OCI-LY3 (cell line): Measurements from ENCODE around the gene TAF1A.

Source experiments
- H2AFZ ChIP-seq: fragments of 200-600, 300-600 bp; shearing (Covaris generic); 2 replicates; pipeline ENCODE4 v1.6.0; 2014; ENCODE audit warnings: antibody characterized with exemption, low read depth, low read length
- H3K27ac ChIP-seq: fragments of 200-600, 300-600 bp; sonication (generic); 2 replicates; pipeline ENCODE4 v1.5.1; 2014; ENCODE audit warnings: mild to moderate bottlenecking, low read length, moderate library complexity, mixed read lengths
- H3K27me3 ChIP-seq: fragments of 200-600, 300-600 bp; sonication (generic); 2 replicates; pipeline ENCODE4 v1.6.1; 2014; ENCODE audit warnings: low read depth, low read length, mixed read lengths
- H3K36me3 ChIP-seq: fragments of 200-600, 300-600 bp; sonication (generic); replicated peaks from 2 replicates; pipeline ENCODE3; 2014; ENCODE audit warnings: low read depth, low read length, mixed read lengths
- H3K4me1 ChIP-seq: fragments of 300-600, 200-600 bp; sonication (generic); 2 replicates; pipeline ENCODE4 v1.6.1; 2014; ENCODE audit warnings: low read length, mixed read lengths
- H3K4me2 ChIP-seq: fragments of 200-600, 300-600 bp; sonication (generic); 2 replicates; pipeline ENCODE4 v1.6.1; 2014; ENCODE audit warnings: low read length, mixed read lengths
- H3K4me3 ChIP-seq: fragments of 300-600, 200-600 bp; sonication (generic); 2 replicates; pipeline ENCODE4 v1.5.1; 2014; ENCODE audit warnings: antibody characterized with exemption, mild to moderate bottlenecking, low read length, moderate library complexity
- H3K79me2 ChIP-seq: fragments of 300-600, 200-600 bp; shearing (Covaris generic); 2 replicates; pipeline ENCODE4 v1.6.1; 2014; ENCODE audit warnings: mild to moderate bottlenecking, low read length, mixed read lengths
- H3K9ac ChIP-seq: fragments of 300-600, 200-600 bp; shearing (Covaris generic); 2 replicates; pipeline ENCODE4 v1.6.0; 2014; ENCODE audit warnings: mild to moderate bottlenecking, low read length, moderate library complexity
- H3K9me3 ChIP-seq: fragments of 200-600, 300-600 bp; shearing (Covaris generic); 2 replicates; pipeline ENCODE4 v1.6.1; 2014; ENCODE audit warnings: low read length, mixed read lengths; ENCODE audit not compliant: insufficient read depth
- H4K20me1 ChIP-seq: fragments of 200-600, 300-600 bp; sonication (generic); 2 replicates; pipeline ENCODE4 v1.6.1; 2016; ENCODE audit warnings: low read length, mixed read lengths; ENCODE audit not compliant: insufficient read depth
- EZH2phosphoT487 ChIP-seq: fragments of 200-600 bp; shearing (Covaris generic); IDR thresholded peaks from 2 replicates; pipeline ENCODE4 v1.6.1; 2018; ENCODE audit warnings: antibody characterized with exemption, mixed run types, low read depth
- TF ChIP-seq, protein P1 (sequence below): fragments of 200-600, 300-600 bp; sonication (generic); IDR thresholded peaks from 2 replicates; pipeline ENCODE4 v1.5.1; 2014; ENCODE audit warnings: antibody characterized with exemption, low read length, low read depth

Gene TAF1A

DNA sequence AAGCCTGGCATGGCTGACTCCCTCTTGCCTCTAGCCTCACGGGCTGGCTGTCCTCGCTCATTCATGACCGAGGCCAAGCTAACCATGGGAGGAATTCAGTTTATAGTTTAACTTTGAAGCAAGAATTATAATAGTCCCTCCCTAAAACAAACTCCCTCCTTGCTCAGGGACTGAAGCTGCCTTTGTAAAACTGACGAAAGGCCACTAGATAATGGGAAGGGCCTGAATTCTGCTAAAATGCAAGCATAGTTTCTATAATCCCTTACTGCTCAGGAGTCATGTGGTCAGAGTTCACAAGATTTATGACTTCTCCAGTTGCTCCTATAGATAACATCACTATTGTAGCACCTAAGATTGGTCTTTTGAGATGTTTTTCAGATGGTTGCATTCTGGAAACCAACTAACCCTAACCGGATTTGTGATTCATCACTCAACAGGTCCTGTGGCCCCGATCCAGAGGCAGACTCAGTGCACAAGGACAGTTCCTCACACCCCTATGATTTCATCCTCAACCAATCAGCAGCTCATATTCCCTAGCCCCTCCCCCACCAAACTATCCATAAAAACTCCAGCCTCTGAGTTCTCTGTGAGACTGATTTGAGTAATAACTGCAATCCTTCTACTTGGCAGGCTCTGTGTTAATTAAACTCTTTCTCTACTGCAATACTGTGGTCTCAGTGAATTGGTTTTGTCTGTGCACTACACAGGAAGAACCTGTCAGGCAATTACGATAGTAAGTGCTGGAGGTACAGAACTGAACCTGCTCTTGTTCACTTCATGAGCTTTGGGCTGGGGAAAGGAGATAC, 68.2 kb downstream of the TAF1A start:
- Histone ChIP-seq H4K20me1 (no peaks in the 10 kb centered on the region), H2AFZ (no peak overlapping the region), H3K36me3 (no peaks in the 10 kb centered on the region), H3K27ac (no peak overlapping the region), H3K4me3 (no peak overlapping the region), H3K4me2 (no peak overlapping the region), H3K79me2 (no peaks in the 10 kb centered on the region), H3K9me3 (no peaks in the 10 kb centered on the region), H3K9ac (no peak overlapping the region), H3K27me3 (no peaks in the 10 kb centered on the region), H3K4me1 (no peaks in the 10 kb centered on the region)
- TF ChIP-seq, protein P1, sequence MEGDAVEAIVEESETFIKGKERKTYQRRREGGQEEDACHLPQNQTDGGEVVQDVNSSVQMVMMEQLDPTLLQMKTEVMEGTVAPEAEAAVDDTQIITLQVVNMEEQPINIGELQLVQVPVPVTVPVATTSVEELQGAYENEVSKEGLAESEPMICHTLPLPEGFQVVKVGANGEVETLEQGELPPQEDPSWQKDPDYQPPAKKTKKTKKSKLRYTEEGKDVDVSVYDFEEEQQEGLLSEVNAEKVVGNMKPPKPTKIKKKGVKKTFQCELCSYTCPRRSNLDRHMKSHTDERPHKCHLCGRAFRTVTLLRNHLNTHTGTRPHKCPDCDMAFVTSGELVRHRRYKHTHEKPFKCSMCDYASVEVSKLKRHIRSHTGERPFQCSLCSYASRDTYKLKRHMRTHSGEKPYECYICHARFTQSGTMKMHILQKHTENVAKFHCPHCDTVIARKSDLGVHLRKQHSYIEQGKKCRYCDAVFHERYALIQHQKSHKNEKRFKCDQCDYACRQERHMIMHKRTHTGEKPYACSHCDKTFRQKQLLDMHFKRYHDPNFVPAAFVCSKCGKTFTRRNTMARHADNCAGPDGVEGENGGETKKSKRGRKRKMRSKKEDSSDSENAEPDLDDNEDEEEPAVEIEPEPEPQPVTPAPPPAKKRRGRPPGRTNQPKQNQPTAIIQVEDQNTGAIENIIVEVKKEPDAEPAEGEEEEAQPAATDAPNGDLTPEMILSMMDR: no peak
- no peak for TF ChIP-seq EZH2phosphoT487
